K562 (cell line): ENCODE data around the gene CSK. TPM values are rescaled to one million over a fixed set of nuclear protein-coding genes. Genes with fewer than 3 reads are reported as not detected.

Experiments
- ATAC-seq: fragments of 200-7000 bp; cut with Tn5 transposase; 3 replicates; pipeline ENCODE4 v1.9.1; 2020; ENCODE audit warnings: moderate library complexity
- BruUV-seq: library from RNA; stranded (reverse); fragments of 400-500 nt; replicated peaks from 2 replicates; lab custom pipeline; 2021; lab: Mats Ljungman, UMichigan
- CTCF ChIA-PET: fragments of 300-600 bp; formaldehyde crosslinking; extraction: SDS; loops from one replicate; lab custom pipeline; 2021; ENCODE audit warnings: low intra/inter-chr PET ratio; lab: Yijun Ruan, JAX
- POLR2A ChIA-PET: fragments of 300-600, 350-650 bp; sonication (Branson Sonifier 250); formaldehyde crosslinking; extraction: SDS; loops from one replicate; lab custom pipeline; 2021; ENCODE audit warnings: antibody characterized with exemption, inconsistent platforms; lab: Yijun Ruan, JAX
- DNase-seq, 4 experiments: peaks; one replicate each; pipeline versions ENCODE4 v3.0.0 to v3.0.0-alpha.2; 2011 to 2018; ENCODE audit warnings: low spot score in 3 of 4, mixed read lengths in 3 of 4; ENCODE audit errors: extremely low read depth in 1 of 4
- FAIRE-seq: peaks from 2 replicates; lab custom pipeline; 2011; peaks lifted over from hg19 to GRCh38; lab: Jason Lieb, UNC
- H2AFZ ChIP-seq: 2 replicates; pipeline ENCODE4 v1.6.0; 2011; ENCODE audit warnings: low read depth, low read length, control low read depth, inconsistent platforms
- H3K27ac ChIP-seq: fragments of 200-600 bp; 3 replicates; pipeline ENCODE4 v1.8.0; 2011; ENCODE audit warnings: low read depth, mild to moderate bottlenecking, control low read depth, inconsistent platforms, low read length, moderate library complexity, mixed read lengths; ENCODE audit errors: extremely low read depth
- H3K27me3 ChIP-seq, 2 experiments: fragments of 300-600 bp in 1 of 2; 2 replicates in 1 of 2; 3 replicates in 1 of 2; pipeline versions ENCODE4 v1.6.0 to v1.8.0; 2011; ENCODE audit warnings: inconsistent platforms in 2 of 2, low read length in 2 of 2, mild to moderate bottlenecking in 1 of 2, mixed read lengths in 1 of 2, moderate library complexity in 1 of 2; ENCODE audit not compliant: control insufficient read depth in 2 of 2, insufficient read depth in 2 of 2
- H3K36me3 ChIP-seq: fragments of 300-600 bp; 3 replicates; pipeline ENCODE4 v1.8.0; 2011; ENCODE audit warnings: mild to moderate bottlenecking, low read length, inconsistent platforms; ENCODE audit not compliant: control insufficient read depth, insufficient read depth
- H3K4me1 ChIP-seq, 2 experiments: fragments of 200-600 bp in 1 of 2; replicated peaks in 1 of 2; 2 replicates in 1 of 2; 3 replicates in 1 of 2; pipeline versions ENCODE4 v1.5.1 to v1.8.0; 2011; ENCODE audit warnings: inconsistent platforms in 2 of 2, low read length in 2 of 2, mild to moderate bottlenecking in 1 of 2, mixed read lengths in 1 of 2, moderate library complexity in 1 of 2; ENCODE audit not compliant: control insufficient read depth in 2 of 2, insufficient read depth in 2 of 2
- H3K4me2 ChIP-seq: 2 replicates; pipeline ENCODE4 v1.6.1; 2011; ENCODE audit warnings: low read length, control low read depth, inconsistent platforms, mixed read lengths; ENCODE audit not compliant: insufficient read depth
- H3K4me3 ChIP-seq: fragments of 200-600 bp; sonication (generic), shearing (Covaris generic); 2 replicates; pipeline ENCODE4 v1.5.1; 2016; ENCODE audit warnings: control low read depth, inconsistent platforms
- H3K79me2 ChIP-seq: fragments of 200-600 bp; 3 replicates; pipeline ENCODE4 v1.8.0; 2011; ENCODE audit warnings: low read length, inconsistent platforms; ENCODE audit not compliant: control insufficient read depth, insufficient read depth
- H3K9ac ChIP-seq, 2 experiments: 2 replicates each; pipeline versions ENCODE4 v1.6.0 to v1.6.1; 2011; ENCODE audit warnings: low read depth in 2 of 2, low read length in 2 of 2, control low read depth in 1 of 2, inconsistent platforms in 1 of 2, mild to moderate bottlenecking in 1 of 2, mixed read lengths in 1 of 2; ENCODE audit not compliant: insufficient read depth in 1 of 2
- H3K9me1 ChIP-seq: one replicate; pipeline ENCODE4 v1.6.0; 2011; ENCODE audit warnings: inconsistent platforms, mild to moderate bottlenecking, low read length, moderate library complexity; ENCODE audit not compliant: control insufficient read depth, insufficient read depth
- H3K9me3 ChIP-seq: replicated peaks from 2 replicates; pipeline ENCODE4 v1.5.1; 2011; ENCODE audit warnings: low read depth, low read length, inconsistent platforms; ENCODE audit not compliant: control insufficient read depth, insufficient read depth
- H4K20me1 ChIP-seq: replicated peaks from 2 replicates; pipeline ENCODE4 v1.6.1; 2011; ENCODE audit warnings: low read length, inconsistent platforms, mixed read lengths; ENCODE audit not compliant: control insufficient read depth, insufficient read depth
- ZNF407 ChIP-seq: fragments of 450-650 bp; IDR thresholded peaks from 2 replicates; pipeline ENCODE4 v1.6.1; 2016; ENCODE audit warnings: low read depth
- WGBS: fragments of 100-300 bp; shearing (Covaris generic); methylation state at CpG from one replicate; pipeline ENCODE4 v1.1.6; 2016; ENCODE audit warnings: low coverage, mixed read lengths; ENCODE audit not compliant: insufficient coverage; ENCODE audit errors: missing lambda C conversion rate; 5-methylcytosine and 5-hydroxymethylcytosine counted together
- in situ Hi-C: fragments of 300-500 bp; cut with MboI; formaldehyde crosslinking; loops from 4 replicates; pipeline ENCODE4 v1.15.0; 2018; ENCODE audit warnings: inconsistent platforms, mixed read lengths
- intact Hi-C: fragments of 100-400 bp; cut with micrococcal nuclease; formaldehyde crosslinking; loops from 2 replicates; pipeline ENCODE4 v1.14.2; 2022
- polyA plus RNA-seq, 8 experiments: library from polyadenylated mRNA; depleted of rRNA in 4 of 8; stranded (reverse) in 5 of 8; unstranded in 3 of 8; fragments of >200 nt; fragmentation: Nextera tagmentation in 2 of 8; fragmentation: Illumina TruSeq in 1 of 8; extraction: Ambion mirVana in 2 of 8; extraction: Trizol in 1 of 8; gene quantifications; 2 replicates each; pipeline versions ENCODE4 v1.2.1 to v1.2.3, GENCODE V29; 2011 to 2014; ENCODE audit warnings: inconsistent platforms in 1 of 8, missing spikeins in 1 of 8
- total RNA-seq, 7 experiments: library from RNA; depleted of rRNA in 6 of 7; stranded (reverse); fragments of >200 nt in 6 of 7; fragmentation: Illumina TruSeq in 2 of 7; extraction: Trizol in 2 of 7; gene quantifications; 2 replicates each; pipeline versions ENCODE4 v1.2.1 to v1.2.3, GENCODE V29; 2011 to 2021; ENCODE audit warnings: low replicate concordance in 1 of 7

CSK gene
- total and polyA plus RNA-seq, 9 of the 15 experiments (the other 6 are each of a cell fraction or from before 2014, with no cell fraction given): 1.5 to 112 (median 22.5) TPM

- CTCF ChIA-PET: no interaction called here
- H3K9me3 ChIP-seq: no peaks in the 10 kb centered on the region
- H3K79me2 ChIP-seq: peaks cover 93% of the 10 kb centered on the region
- H3K27ac ChIP-seq: no peak overlapping the region
- TF ChIP-seq ZNF407: no peak
- H3K4me1 ChIP-seq: peaks cover 35 to 61% of the 10 kb centered on the region in 2 experiments
- H3K36me3 ChIP-seq: peaks cover 74% of the 10 kb centered on the region; the same call in 2 of the 3 replicates
- no peaks in the 10 kb centered on the region for H3K27me3 ChIP-seq
- no peak for FAIRE-seq
- POLR2A ChIA-PET: interaction anchor here (0.5 kb wide), 1 partner anchor 8 kb away, joined by 3 read pairs; no protein-coding TSS in a partner anchor
- H3K4me3 ChIP-seq: no peak overlapping the region
- H3K4me2 ChIP-seq: no peak overlapping the region
- in situ Hi-C loops (no loop called here), intact Hi-C loops (no loop called here)
- BruUV-seq: no TSS peak
- ATAC-seq: no peak
- H3K9me1 ChIP-seq: no peaks in the 10 kb centered on the region
- no peak overlapping the region for H2AFZ ChIP-seq
- H4K20me1 ChIP-seq: peaks cover 40% of the 10 kb centered on the region
- H3K9ac ChIP-seq: peak overlapping the region in 1 of 2 experiments; percentile 21; a peak in 1 of 4 replicates
- 71% methylated on average over 5 of the region's 9 CpGs for WGBS
- DNase-seq: no peak
Measured at GRCh38 chr15:74788683-74789151, 6.8 kb downstream of the CSK start.
